HG03439 (cell line): ENCODE data around the gene KCNA10.
"Not testable (repeated sequence)": the region's sequence is repeated elsewhere in the genome, so short reads cannot be mapped to it uniquely, and the experiment has no call there.

Experiments used
- ATAC-seq: cut with Tn5 transposase; IDR thresholded peaks from one replicate; pipeline ENCODE4 v1.9.1; 2021; ENCODE audit warnings: mild to moderate bottlenecking, moderate library complexity; ENCODE audit not compliant: unreplicated experiment

The KCNA10 gene

GRCh38 chr1:110535985-110536384, 17.0 kb upstream of the KCNA10 start:
- ATAC-seq = no peak

- ATAC-seq = no peak
Measured at GRCh38 chr1:110533230-110533629, 14.3 kb upstream of the KCNA10 start.

- no peak for ATAC-seq
Measured at GRCh38 chr1:110529011-110529410, 10.0 kb upstream of the KCNA10 start.

GRCh38 chr1:110526201-110526780, 7.3 kb upstream of the KCNA10 start:
- no peak for ATAC-seq

GRCh38 chr1:110525249-110525595, 6.2 kb upstream of the KCNA10 start:
- no peak for ATAC-seq

DNA sequence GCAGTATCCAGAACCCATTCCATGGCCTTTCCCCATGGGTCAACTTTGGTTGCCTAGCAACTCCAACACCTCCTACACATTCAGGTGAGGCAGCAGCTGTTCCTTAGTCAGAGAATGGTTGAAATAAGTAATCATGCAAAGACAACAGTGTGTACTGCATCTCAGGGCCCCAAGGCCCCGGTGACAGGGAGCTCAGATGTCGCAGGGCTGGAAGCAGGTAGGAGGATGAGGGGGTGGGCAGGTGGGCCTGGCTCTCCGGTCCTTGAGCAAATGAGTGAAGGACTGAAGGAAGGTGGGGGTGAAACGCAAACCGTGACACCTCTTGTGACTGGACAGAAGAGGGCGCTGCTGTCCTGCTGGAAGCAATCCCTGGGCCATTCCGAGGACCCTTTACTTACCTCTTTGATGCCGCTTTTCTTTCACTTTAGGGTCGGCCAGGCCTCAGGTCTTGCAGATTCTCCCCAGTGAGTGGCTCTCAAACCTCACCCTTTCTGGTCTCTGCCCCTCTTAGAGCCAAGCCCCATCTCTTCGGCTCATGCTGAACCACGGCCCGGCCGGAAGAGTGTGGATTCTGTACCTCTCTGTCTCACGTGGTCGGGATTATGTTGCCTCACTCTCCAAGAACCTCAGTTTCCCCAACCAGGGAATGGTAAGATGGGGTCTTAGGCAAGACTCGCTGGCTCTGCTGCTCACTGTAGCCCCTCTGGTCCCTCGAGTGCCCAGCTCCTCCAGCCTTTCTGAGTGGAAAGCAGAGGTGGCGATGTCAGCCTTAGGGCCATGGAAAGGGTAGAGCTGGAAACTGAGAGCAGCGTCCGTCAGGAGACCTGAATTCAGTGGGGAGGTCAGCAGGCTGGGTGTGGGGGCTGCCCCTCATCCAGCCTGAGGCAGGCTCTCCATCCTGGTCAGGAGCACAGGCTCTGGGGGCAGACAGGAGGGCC, 5.6 kb upstream of the KCNA10 start:
- no peak for ATAC-seq

DNA sequence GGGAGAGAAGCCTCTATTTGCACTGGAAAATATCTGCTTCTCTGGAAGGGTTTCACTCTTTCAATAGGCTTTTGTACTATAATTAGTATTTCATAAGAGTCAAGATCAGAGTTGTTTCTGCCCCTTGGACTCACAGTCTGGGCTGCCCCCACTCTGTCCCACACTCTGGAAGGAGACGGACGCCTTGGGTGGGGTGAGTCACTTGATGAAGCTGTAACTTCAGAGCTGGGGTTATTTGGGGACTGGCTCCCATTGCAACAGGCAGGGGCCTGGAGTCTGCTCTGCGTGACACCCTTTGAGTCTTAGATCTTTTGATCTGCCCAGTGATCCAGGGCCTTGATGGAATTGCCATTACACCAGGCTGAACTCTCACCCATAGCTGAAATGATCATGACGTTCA, 4.0 kb upstream of the KCNA10 start:
- ATAC-seq = no peak

DNA sequence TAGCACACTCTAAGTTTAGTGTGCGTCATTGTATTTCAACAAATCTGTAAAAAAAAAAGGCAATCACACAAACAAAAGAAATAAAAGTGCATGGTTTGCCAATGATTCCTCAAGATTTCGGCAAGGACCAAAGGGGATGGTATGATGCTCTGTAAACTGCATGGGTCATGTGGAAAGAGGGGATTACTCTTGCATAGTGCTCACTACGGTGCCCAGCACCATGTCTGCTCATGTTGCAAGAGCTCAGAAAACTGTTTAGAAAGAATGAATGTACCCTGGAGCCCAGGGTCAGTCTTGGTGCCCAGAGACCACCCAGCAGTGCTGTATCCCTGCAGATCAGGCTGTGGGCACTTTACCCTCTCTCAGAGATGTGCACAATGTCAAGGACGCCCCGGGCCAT, 3.6 kb upstream of the KCNA10 start:
- ATAC-seq = no peak

DNA sequence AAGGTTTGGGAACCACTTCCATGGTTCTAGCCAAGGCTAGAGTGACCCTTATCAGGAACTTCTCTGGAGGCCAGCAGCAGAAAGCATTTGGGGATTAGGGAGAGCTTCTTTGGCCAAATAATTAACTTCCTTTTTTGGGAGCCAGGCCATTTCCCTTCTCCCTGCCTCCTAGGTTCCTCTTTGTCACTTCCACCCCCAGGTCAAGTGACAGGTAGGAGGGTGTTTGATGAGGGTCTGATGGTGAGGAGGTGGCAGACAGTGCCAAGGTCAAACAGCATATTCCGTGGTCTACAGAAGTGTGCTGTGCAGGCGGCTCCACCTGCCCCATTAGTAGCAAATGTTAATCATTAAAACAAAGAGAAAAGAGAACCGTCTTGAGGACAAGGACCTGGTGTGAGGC, 1.9 kb upstream of the KCNA10 start:
- no peak for ATAC-seq

DNA sequence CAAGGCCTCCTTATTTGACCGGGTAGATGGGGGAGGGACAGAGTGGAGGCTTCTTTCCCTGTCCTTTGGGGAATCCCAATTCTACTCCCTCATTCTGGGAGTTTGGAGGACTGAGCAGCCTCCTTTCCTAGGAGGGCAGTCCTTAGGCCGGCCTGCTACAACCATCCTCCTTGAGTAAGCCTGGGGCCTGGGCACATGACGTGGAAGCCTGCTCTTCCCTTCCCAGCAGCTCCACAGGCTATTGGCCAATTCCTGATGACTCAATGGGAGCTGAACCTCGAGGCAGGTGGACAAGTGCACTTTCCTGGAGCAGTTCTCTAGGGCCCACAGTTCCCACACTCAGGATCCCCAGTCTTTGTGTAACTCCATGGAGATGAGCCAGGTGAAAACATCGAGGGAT, 3.1 kb downstream of the KCNA10 start:
- no peak for ATAC-seq

DNA sequence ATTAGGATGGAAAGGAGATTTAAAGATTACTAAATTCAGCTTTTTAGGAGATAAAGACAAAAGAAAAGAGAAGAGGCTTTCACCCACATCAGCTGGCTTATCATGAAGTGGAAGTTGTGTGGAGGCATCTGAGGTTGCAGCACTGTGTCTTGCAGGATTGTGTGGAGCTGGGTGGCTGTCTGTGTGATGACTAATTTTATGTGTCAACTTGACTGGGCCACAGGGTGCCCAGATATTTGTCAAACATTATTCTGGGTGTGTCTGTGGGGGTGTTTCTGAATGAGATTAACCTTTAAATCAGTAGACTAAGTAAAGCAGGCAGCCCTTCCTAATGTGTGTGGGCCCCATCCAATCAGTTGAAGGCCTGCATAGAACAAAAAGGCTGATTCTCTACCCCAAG, 3.9 kb downstream of the KCNA10 start:
- no peak for ATAC-seq

GRCh38 chr1:110513511-110513910, 5.5 kb downstream of the KCNA10 start:
- no peak for ATAC-seq

DNA sequence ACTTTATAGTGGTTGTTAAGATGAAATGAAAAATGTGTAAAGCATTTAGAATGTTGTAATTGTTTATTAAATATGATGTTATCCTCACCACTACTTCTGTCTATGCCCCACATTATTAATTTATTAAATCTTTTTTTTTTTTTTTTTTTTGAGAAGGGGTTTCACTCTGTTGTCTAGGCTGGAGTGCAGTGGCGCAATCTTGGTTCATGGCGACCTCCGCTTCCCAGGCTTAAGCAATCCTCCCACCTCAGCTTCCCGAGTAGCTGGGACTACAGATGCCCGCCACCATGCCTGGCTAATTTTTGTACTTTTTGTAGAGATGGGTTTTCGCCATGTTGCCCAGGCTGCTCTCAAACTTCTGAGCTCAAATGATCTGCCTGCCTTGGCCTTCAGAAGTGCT, 7.5 kb downstream of the KCNA10 start:
- ATAC-seq = no peak

DNA sequence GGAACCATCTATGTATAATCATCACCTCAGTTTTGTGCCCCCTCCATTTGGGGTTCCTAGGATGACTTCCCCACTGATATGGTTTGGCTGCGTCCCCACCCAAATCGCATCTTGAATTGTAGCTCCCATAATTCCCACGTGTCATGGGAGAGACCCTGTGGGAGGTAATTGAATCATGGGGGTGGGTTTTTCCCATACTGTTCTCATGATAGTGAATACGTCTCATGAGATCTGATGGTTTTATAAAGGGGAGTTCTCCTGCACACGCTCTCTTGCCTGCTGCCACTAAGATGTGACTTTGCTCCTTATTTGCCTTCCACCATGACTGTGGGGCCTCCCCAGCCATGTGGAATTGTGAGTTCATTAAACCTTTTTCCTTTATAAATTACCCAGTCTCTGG, 8.1 kb downstream of the KCNA10 start:
- not testable (repeated sequence) for ATAC-seq

DNA sequence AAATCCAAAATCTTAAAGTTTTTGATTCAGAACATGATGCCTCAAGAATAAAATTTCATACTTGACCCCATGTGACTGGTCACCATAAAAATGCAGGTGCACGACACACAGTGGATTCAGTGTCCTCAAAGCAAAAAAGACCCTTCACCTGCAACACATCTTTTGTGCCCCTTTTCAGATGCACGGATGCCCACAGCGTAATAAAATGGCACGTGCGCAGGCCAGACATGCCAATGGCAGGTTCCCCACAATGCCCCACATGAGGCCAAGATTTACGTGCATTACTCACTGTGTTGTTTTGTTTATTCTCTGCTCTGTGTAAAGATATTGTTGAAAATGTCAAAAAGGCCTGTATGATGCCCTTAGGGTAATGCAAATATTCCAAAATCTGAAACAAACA, 9.3 kb downstream of the KCNA10 start:
- ATAC-seq = no peak

- no peak for ATAC-seq
Measured at GRCh38 chr1:110508028-110508940, 10.7 kb downstream of the KCNA10 start.

DNA sequence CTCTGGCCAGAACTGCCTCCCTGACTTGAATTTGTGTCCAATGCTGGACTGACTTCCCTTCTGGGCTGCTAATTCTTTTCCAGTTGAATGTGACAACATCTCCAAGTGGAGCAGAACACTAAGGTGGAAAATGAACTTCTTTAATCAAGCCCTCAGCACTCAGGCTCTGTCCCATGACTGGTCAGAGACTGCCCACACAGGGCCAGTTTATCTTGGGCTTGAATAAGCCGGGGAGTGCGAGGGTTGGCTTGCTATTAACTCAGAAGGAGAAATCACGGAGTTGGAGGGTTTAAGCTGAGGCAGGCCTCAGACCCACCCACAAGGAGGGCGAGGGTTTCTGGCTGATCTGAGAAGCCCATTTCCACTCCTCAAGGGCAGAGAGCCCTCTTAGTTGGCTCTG, 12.4 kb downstream of the KCNA10 start:
- ATAC-seq = no peak

DNA sequence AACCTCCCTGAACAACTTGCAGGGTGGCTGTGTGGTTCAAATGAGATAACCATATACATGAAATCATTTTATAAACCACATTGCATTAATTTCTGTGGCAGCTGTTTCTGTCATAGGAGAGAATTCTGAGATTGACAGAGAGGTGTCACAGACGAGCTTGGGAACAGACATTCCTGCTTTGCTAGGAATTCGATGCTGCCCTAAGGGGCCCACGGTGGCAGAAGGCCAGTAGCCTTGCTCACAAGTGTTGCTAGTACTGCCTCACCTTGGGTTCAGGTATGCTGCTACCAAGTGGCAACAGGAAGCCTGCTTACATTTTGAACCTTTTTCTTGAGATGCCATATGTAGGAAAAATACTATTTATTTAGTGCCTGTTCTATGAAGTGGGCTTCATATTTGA, 13.4 kb downstream of the KCNA10 start:
- ATAC-seq = no peak

- no peak for ATAC-seq
Measured at GRCh38 chr1:110504226-110504625, 14.7 kb downstream of the KCNA10 start.

DNA sequence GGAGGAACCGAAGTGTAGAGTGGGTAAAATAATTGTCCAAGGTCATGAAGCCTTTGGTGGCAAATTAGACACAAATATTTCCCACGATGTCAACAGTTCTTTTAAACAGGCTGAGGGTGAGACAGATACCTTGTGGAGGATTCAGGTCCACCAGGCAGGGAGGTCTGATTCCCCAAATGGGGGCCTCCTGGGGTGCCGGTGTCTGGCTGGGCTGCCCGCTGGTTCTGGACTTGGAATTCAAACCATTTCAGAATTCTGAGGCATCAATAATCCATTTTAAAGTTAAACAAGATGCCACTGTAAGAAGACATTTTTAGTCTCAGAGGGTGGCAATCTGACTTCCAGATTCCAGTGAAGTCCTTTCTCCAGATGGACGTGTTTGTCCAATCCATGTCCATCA, 15.5 kb downstream of the KCNA10 start:
- no peak for ATAC-seq

DNA sequence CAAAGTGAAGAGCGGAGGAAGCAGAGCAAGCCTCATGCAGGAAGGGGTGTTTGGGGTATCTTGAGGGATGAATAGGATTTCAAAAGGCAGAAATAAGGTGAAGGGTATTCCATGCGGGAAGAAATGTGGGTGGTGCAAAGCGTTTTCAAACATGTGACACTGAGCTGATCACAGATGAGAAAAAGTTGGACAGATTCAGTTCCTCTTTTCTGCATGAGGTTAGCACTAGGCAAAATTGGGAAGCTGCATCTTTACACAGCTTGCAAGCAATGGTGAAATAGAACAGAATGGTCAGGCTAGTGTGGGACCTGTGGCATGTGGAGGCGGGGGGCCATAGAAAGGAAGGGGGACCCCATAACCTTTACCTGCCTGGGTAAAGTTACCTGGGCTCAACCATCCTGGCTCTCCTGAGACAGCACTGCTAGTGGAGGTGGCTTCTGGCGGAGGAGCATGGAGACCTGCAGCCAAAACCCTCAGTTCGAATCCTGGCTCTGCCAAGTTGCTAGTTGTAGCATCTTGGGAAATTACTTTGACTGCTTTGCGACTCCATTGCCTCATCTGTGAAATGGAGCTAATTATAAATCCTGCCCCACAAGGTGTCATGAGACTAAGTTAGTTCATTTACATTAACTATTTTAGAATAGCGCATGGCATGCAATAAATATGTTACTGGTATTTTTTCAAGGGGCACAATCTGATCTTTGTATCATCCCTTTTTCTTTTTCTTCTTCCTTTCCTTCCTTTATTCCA, 16.4 kb downstream of the KCNA10 start:
- no peak for ATAC-seq
